GM21528 (cell line): Measurements from ENCODE around the gene GPR142.

Source experiments
- ATAC-seq: cut with Tn5 transposase; IDR thresholded peaks from one replicate; pipeline ENCODE4 v1.9.1; 2021; ENCODE audit warnings: mild to moderate bottlenecking, moderate library complexity; ENCODE audit not compliant: unreplicated experiment, low FRiP score

Gene GPR142

GRCh38 chr17:74417178-74418045 is 50.1 kb downstream of the GPR142 start:
- no peak for ATAC-seq

DNA sequence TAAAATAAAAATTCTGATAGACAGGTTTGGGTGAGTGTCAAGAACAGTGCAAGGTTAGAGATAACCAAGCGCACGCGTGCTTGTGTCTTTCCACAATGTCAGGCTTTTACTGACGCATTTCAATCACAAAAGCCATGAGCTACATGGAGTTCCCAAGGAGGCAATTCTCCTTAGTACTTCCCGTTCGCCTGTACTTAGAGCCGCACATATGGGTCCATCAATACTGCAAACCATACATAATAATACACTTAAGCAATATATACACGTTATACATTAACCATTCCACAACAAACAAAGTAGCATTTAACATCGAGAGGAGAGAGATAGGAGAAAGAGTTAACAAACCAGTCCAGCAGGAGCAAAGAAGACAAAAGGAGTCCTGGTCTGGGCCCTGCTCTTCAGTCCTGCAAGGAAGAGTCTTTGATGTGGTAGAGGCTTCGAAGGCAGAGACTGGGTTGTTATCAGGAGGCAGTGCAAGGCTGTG is 52.7 kb downstream of the GPR142 start:
- ATAC-seq = no peak
